Epithelial cell of proximal tubule (primary cell): Measurements from ENCODE around the gene LRRFIP1. TPM values are rescaled to one million over a fixed set of nuclear protein-coding genes. Genes with fewer than 3 reads are reported as not detected.
"Not testable (repeated sequence)": the region's sequence is repeated elsewhere in the genome, so short reads cannot be mapped to it uniquely, and the experiment has no call there.

ENCODE experiments used
- DNase-seq: peaks from one replicate; pipeline ENCODE4 v3.0.0-alpha.2; 2011; ENCODE audit warnings: low read depth
- H3K4me3 ChIP-seq: 2 replicates; pipeline ENCODE4 v1.5.1; 2011; ENCODE audit warnings: low read depth, mild to moderate bottlenecking, low read length
- total RNA-seq: library from RNA; depleted of rRNA; stranded (reverse); fragments of >200 nt; gene quantifications from 2 replicates; pipeline ENCODE4 v1.2.3, GENCODE V29; 2015
- TF ChIP-seq, protein P1 (sequence below): conservative IDR thresholded peaks from 2 replicates; pipeline ENCODE4 v1.5.1; 2012; ENCODE audit warnings: low read depth, mild to moderate bottlenecking, low read length

LRRFIP1 gene
- total RNA-seq, 1 donor from 2014 or later, result 69.0 TPM

GRCh38 chr2:237604391-237604790 lies 23.0 kb upstream of the LRRFIP1 start:
- TF ChIP-seq, protein P1, sequence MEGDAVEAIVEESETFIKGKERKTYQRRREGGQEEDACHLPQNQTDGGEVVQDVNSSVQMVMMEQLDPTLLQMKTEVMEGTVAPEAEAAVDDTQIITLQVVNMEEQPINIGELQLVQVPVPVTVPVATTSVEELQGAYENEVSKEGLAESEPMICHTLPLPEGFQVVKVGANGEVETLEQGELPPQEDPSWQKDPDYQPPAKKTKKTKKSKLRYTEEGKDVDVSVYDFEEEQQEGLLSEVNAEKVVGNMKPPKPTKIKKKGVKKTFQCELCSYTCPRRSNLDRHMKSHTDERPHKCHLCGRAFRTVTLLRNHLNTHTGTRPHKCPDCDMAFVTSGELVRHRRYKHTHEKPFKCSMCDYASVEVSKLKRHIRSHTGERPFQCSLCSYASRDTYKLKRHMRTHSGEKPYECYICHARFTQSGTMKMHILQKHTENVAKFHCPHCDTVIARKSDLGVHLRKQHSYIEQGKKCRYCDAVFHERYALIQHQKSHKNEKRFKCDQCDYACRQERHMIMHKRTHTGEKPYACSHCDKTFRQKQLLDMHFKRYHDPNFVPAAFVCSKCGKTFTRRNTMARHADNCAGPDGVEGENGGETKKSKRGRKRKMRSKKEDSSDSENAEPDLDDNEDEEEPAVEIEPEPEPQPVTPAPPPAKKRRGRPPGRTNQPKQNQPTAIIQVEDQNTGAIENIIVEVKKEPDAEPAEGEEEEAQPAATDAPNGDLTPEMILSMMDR, result no peak
- no peak overlapping the region for H3K4me3 ChIP-seq
- no peak for DNase-seq

DNA sequence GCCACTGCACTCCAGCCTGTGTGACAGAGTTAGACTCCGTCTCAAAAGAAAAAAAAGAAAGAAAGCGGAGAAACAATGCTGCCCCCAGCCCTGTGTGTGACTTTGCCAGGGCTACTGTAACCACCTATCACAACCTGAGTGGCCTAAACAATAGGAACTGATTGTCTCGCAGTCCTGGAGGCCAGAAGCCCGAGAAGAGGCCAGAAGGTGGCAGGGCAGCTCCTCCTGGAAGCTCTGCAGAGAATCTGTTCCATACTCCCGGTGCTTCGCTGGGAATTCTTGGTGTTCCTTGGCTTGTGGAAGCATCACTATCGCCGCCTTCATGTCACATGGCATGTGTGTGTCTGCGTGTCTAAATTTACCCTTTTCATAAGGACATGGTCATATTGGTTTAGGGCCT lies 22.4 kb upstream of the LRRFIP1 start:
- H3K4me3 ChIP-seq, result no peak overlapping the region
- DNase-seq, result no peak
- TF ChIP-seq, protein P1, result peak; percentile 66

- not testable (repeated sequence) for DNase-seq, H3K4me3 ChIP-seq
Measured at GRCh38 chr2:237606522-237606921, 20.9 kb upstream of the LRRFIP1 start.

DNA sequence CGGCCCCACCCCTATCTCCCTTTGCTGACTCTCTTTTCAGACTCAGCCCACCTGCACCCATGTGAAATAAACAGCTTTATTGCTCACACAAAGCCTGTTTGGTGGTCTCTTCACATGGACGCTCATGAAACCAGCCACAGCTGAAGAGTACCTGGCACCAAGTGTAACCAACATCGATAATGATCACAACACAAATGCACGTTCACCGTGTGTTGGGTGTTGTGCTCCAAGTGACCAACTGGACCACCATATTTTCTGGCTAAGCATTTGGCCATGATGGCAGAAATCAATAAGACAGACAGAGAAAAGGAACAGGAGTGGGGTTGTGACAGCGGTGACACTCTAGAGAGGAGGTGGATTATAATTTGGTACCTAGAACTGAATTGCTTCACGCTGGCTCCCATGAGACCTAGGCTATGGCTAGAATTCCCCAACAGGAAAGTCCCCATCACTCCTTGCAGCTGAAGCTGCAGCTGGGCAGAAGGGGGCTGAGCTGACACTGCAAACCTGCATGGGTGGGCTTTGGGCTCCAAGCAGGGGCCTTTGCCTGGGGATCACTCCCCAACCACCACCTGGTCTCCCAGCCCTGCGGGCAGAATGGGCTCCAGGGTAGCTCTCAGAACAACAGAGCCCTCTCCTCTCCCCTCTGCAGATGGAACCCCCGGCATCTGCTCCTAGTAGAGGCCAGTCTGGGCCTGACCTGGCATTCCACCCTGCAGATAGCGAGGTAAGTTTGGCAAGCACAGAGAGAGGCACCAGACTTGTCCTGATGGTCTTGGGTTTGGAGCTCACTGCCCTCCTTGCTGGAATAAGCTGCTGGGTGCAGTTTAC lies 14.6 kb upstream of the LRRFIP1 start:
- TF ChIP-seq, protein P1, result no peak
- DNase-seq, result no peak
- no peak overlapping the region for H3K4me3 ChIP-seq

GRCh38 chr2:237613679-237614078 lies 13.7 kb upstream of the LRRFIP1 start:
- TF ChIP-seq, protein P1, result no peak
- no peak overlapping the region for H3K4me3 ChIP-seq
- DNase-seq, result no peak

- TF ChIP-seq, protein P1, result peak; percentile 33
- no peak overlapping the region for H3K4me3 ChIP-seq
- no peak for DNase-seq
Measured at GRCh38 chr2:237614151-237614720, 13.2 kb upstream of the LRRFIP1 start.

DNA sequence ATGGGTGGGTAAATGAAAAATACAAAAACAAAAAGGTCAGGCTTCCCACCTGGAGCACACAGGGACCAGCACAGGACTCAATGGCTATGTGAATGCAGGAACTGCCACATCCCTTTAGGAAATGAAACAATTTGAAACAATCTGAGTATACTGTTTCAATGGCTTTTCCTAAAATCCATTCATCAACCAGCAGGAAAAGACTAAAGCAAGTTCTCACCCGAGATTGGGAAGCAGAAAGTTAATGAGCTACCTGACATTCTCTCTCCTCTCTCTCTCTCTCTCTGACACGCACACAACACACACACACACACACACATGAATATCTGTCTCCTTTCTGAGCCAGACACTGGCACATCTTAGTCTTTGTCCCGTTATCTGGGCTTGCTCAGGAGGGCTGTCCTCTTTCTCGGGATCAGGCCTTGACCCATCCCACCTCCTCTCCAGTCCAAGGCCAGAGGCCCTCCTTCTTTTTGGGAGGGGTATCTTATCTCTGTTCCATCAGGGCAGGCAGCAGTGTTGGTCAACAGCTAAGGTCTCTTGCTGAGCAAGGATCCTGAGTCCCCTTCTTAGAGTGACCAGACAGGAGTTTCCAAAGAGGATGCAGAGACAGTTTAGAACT lies 11.6 kb upstream of the LRRFIP1 start:
- TF ChIP-seq, protein P1, result no peak
- no peak for DNase-seq
- H3K4me3 ChIP-seq, result no peak overlapping the region
